ENCODE measurements around the gene WNT5B.

The WNT5B gene

DNA sequence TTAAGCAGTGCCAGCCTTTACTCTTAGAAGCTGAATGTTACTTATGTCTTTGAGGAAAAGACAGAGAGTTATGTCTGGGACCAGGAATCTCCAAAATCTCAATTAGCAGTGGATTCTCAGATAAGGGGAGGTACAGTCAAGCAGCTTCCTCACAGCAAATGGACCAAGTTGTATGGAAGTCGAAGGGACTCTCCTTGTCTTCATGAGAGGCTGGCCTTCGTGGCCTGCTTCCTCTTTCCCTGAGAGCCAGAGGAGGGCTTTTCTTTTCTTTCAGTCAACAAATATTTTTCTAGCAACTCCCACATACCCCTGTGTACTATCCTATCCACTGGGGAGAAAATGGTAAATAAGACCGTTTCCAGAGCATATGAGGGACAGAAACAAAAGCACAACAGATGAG, 6.6 kb upstream of the WNT5B start:
- Histone ChIP-seq H3K9ac (ENCODE audit: low read length) (no peak overlapping the region), H3K9me3 (ENCODE audit: insufficient read depth, low read length) (no peaks in the 10 kb centered on the region), H3K79me2 (ENCODE audit: low read length) (no peaks in the 10 kb centered on the region), H3K27ac (ENCODE audit: low read length) (no peak overlapping the region), H2AFZ (ENCODE audit: low read depth, low read length) (no peak overlapping the region), H3K36me3 (replicated peaks; ENCODE audit: low read depth, low read length) (no peaks in the 10 kb centered on the region), H4K20me1 (ENCODE audit: insufficient read depth, low read length) (0 out of 2 replicates have a peak, but pooled peaks cover 7% of the 10 kb centered on the region), H3K4me3 (ENCODE audit: low read length) (no peak overlapping the region), H3K4me2 (ENCODE audit: low read length) (no peak overlapping the region), H3K27me3 (ENCODE audit: low read depth, low read length) (no peaks in the 10 kb centered on the region), H3K4me1 (ENCODE audit: low read length) (peaks cover 23% of the 10 kb centered on the region)
- no peak for TF ChIP-seq CTCF (IDR thresholded peaks at IDR 0.05; ENCODE audit: low read depth, low read length)
- no peak for TF ChIP-seq EZH2phosphoT487 (IDR thresholded peaks at IDR 0.05; ENCODE audit: low read depth)

- Histone ChIP-seq H3K9ac (ENCODE audit: low read length) (peak overlapping the region; percentile 43), H3K36me3 (replicated peaks; ENCODE audit: low read depth, low read length) (no peaks in the 10 kb centered on the region), H3K27ac (ENCODE audit: low read length) (no peak overlapping the region), H3K9me3 (ENCODE audit: insufficient read depth, low read length) (no peaks in the 10 kb centered on the region), H3K27me3 (ENCODE audit: low read depth, low read length) (0 out of 2 replicates have a peak, but pooled peaks cover 6% of the 10 kb centered on the region), H3K4me2 (ENCODE audit: low read length) (peak overlapping the region; percentile 84), H4K20me1 (ENCODE audit: insufficient read depth, low read length) (no peaks in the 10 kb centered on the region), H3K79me2 (ENCODE audit: low read length) (no peaks in the 10 kb centered on the region), H2AFZ (ENCODE audit: low read depth, low read length) (no peak overlapping the region), H3K4me1 (ENCODE audit: low read length) (peaks cover 11% of the 10 kb centered on the region), H3K4me3 (ENCODE audit: low read length) (peak overlapping the region; percentile 81)
- TF ChIP-seq CTCF (IDR thresholded peaks at IDR 0.05; ENCODE audit: low read depth, low read length): peak; percentile 44
- TF ChIP-seq EZH2phosphoT487 (IDR thresholded peaks at IDR 0.05; ENCODE audit: low read depth): no peak
These were observed 504 bp downstream of the WNT5B start for GRCh38 chr12:1629338-1630132.

DNA sequence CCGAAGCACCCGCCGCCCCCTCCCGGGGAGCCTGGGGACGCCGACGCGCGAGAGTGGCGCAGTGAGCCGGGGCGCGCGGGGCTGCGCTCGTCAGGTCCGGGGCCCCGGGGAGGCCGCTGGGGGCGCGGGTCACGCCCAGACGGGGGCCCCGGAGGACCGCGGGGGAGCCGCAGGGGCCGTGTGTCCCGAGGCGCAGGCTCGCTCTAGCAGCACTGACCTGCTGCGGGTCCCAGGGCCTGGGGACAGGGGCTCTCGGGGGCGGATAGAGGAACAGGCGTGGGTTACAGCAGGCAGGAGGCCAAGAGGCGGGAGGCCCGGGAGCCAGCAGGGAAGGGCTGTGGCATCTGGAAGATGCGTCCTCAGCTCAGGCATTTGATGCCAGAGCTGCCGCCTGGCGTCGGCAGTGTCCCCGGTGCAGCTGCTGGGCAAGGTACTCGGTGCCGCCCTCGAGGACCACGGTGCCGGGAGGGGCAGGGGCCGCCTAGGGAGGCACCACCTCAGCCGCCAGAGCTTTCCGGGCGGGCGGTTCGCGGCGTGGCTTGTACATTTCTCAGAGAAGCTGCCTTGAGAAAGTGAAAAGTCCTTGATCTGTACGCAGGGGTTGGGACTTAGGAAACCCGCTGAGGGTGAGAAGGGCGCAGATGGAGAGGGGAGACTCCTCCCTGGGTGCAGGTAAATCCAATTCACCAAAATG, 1.2 kb downstream of the WNT5B start:
- no peak for TF ChIP-seq CTCF (IDR thresholded peaks at IDR 0.05; ENCODE audit: low read depth, low read length)
- no peak for TF ChIP-seq EZH2phosphoT487 (IDR thresholded peaks at IDR 0.05; ENCODE audit: low read depth)
- Histone ChIP-seq H3K4me3 (ENCODE audit: low read length) (peak overlapping the region; percentile 81), H3K27me3 (ENCODE audit: low read depth, low read length) (0 out of 2 replicates have a peak, but pooled peaks cover 6% of the 10 kb centered on the region), H3K4me2 (ENCODE audit: low read length) (peak overlapping the region; percentile 84), H3K9ac (ENCODE audit: low read length) (peak overlapping the region; percentile 43), H4K20me1 (ENCODE audit: insufficient read depth, low read length) (no peaks in the 10 kb centered on the region), H2AFZ (ENCODE audit: low read depth, low read length) (no peak overlapping the region), H3K36me3 (replicated peaks; ENCODE audit: low read depth, low read length) (no peaks in the 10 kb centered on the region), H3K27ac (ENCODE audit: low read length) (no peak overlapping the region), H3K4me1 (ENCODE audit: low read length) (peaks cover 11% of the 10 kb centered on the region), H3K9me3 (ENCODE audit: insufficient read depth, low read length) (no peaks in the 10 kb centered on the region), H3K79me2 (ENCODE audit: low read length) (no peaks in the 10 kb centered on the region)

Data from OCI-LY3 (cell line).